ENCODE data around the gene PSMA2. TPM values are rescaled to one million over a fixed set of nuclear protein-coding genes. Genes with fewer than 3 reads are reported as not detected.
A peak's percentile ranks its signal among the peaks of the same experiment; 100 is the strongest.

The PSMA2 gene
- total and polyA plus RNA-seq, 2 experiments from 2014 or later = 118 to 213 TPM

DNA sequence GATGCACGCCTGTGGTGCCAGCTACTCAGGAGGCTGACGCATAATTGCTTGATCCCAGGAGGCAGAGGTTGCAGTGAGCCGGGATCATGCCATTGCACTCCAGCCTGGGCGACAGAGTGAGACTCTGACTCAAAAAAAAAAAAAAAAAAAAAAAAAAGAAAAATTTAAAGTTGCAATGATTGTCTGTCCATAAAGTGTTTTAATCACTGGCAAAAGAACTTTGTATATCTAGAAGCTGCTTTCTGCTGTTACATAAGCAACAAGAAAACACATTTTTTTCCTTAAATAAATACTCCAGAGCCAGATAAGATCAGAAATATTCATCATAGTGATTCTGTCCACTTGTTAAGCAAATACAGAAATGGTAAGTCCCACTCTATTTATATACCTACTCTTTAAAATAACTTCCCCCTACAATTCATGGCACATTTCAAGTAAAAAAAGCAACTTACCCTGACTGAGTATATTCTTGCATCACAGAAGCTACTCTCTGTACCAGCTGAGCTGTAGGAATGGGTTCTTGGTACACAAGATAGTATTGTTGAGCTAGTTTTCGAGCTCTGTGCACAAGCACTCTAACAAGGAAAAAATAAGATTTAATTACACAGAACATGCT, 7.6 kb downstream of the PSMA2 start:
- Histone ChIP-seq H3K9me2 (replicated peaks; ENCODE audit: insufficient read depth) (no peaks in the 10 kb centered on the region), H3K27me3 (no peaks in the 10 kb centered on the region), H4K20me1 (ENCODE audit: insufficient read depth, poor library complexity, severe bottlenecking) (peaks cover 20% of the 10 kb centered on the region), H3K27ac (no peak overlapping the region), H2AFZ (no peak overlapping the region), H3K79me2 (peaks cover 39% of the 10 kb centered on the region), H3K36me3 (replicated peaks; ENCODE audit: insufficient read depth, low read depth) (peaks cover 10% of the 10 kb centered on the region), H3K9me3 (ENCODE audit: low read depth) (no peaks in the 10 kb centered on the region), H3K4me3 (no peak overlapping the region), H3K4me2 (no peak overlapping the region), H3K4me1 (ENCODE audit: insufficient read depth) (no peaks in the 10 kb centered on the region)
- WGBS (ENCODE audit: low lambda C conversion rate, missing lambda C conversion rate) = 98% methylated on average over 5 of the region's 5 CpGs
- no peak for TF ChIP-seq EZH2 (IDR thresholded peaks at IDR 0.05; ENCODE audit: borderline replicate concordance)
- TF ChIP-seq, protein P1, sequence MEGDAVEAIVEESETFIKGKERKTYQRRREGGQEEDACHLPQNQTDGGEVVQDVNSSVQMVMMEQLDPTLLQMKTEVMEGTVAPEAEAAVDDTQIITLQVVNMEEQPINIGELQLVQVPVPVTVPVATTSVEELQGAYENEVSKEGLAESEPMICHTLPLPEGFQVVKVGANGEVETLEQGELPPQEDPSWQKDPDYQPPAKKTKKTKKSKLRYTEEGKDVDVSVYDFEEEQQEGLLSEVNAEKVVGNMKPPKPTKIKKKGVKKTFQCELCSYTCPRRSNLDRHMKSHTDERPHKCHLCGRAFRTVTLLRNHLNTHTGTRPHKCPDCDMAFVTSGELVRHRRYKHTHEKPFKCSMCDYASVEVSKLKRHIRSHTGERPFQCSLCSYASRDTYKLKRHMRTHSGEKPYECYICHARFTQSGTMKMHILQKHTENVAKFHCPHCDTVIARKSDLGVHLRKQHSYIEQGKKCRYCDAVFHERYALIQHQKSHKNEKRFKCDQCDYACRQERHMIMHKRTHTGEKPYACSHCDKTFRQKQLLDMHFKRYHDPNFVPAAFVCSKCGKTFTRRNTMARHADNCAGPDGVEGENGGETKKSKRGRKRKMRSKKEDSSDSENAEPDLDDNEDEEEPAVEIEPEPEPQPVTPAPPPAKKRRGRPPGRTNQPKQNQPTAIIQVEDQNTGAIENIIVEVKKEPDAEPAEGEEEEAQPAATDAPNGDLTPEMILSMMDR (IDR thresholded peaks at IDR 0.05; ENCODE audit: poor library complexity) = no peak
- no peak for TF ChIP-seq EZH2phosphoT487 (IDR thresholded peaks at IDR 0.05; ENCODE audit: low read depth, severe bottlenecking, unreplicated experiment)
- DNase-seq (ENCODE audit: low spot score) = no peak

DNA sequence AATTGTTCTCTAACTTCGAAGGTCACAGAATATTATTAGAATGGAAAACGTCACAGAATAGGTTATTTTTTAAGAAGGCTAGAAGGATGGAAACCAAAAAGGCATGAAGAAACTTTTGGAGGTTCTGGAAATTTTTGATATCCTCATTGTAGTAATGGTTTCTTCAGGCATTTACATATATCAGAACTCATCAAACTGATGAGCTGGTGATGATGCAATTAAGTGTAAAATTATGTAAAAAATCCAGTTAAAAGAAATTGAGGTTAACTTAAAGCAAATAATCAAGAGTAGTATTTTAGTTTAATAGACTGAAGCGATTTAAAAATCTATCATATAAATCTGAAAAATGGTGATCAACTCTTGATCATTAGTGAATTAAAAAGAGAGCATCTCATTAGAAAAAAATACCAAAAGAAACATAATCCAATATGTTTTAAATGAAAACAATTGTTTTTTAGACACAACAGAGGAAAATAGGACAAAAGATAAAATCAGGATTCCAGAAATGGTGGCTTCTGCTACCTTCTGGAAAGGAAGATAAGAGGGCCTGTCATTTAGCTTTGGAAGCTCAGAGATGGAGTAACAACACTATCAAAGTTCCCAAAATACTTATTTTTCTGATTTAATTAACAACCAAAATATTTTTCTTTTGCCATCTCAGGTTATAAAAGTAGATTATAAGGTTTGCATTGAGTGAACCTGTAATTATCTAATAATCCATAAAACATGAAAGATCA, 9.8 kb downstream of the PSMA2 start:
- Histone ChIP-seq H3K36me3 (replicated peaks; ENCODE audit: insufficient read depth, low read depth) (peaks cover 10% of the 10 kb centered on the region), H3K79me2 (peaks cover 18% of the 10 kb centered on the region)
- TF ChIP-seq, protein P1 (IDR thresholded peaks at IDR 0.05; ENCODE audit: poor library complexity) = no peak
- TF ChIP-seq EZH2phosphoT487 (IDR thresholded peaks at IDR 0.05; ENCODE audit: low read depth, severe bottlenecking, unreplicated experiment) (no peak), EZH2 (IDR thresholded peaks at IDR 0.05; ENCODE audit: borderline replicate concordance) (no peak)

DNA sequence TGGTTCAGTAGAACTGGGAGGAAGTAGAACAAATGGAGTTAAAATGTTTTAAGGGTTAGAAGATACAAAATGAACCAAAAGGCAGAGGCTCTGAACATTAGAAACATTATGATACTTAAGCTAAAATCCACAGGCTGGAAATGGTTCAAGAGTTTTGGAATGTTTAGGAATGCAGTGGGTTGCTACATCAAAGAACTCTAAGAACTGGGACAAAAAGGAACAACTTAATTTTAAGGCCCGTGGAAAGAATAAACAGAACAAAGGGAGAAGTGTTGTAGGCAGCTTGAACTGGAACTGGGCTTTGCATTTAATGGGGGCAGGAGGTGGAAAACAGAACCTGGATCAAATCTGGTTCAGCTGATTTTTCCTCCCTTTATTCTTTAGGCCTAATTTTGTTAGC, 16.6 kb downstream of the PSMA2 start:
- 65% methylated on average over 1 of the region's 1 CpG for WGBS (ENCODE audit: low lambda C conversion rate, missing lambda C conversion rate)
- TF ChIP-seq, protein P1 (IDR thresholded peaks at IDR 0.05; ENCODE audit: poor library complexity) = no peak
- no peaks in the 10 kb centered on the region for H3K9me2 ChIP-seq (replicated peaks; ENCODE audit: insufficient read depth)

More for the DNA sequence above, 9.8 kb downstream of the PSMA2 start:
- Histone ChIP-seq H3K9me2 (replicated peaks; ENCODE audit: insufficient read depth) (no peaks in the 10 kb centered on the region), H3K4me1 (ENCODE audit: insufficient read depth) (no peaks in the 10 kb centered on the region), H4K20me1 (ENCODE audit: insufficient read depth, poor library complexity, severe bottlenecking) (peaks cover under 1% of the 10 kb centered on the region), H2AFZ (no peak overlapping the region), H3K4me2 (no peak overlapping the region), H3K27ac (no peak overlapping the region), H3K27me3 (no peaks in the 10 kb centered on the region), H3K9me3 (ENCODE audit: low read depth) (no peaks in the 10 kb centered on the region), H3K4me3 (no peak overlapping the region)
- DNase-seq (ENCODE audit: low spot score) = no peak
- WGBS (ENCODE audit: low lambda C conversion rate, missing lambda C conversion rate) = 95% methylated on average over 3 of the region's 3 CpGs

More for the DNA sequence above, 16.6 kb downstream of the PSMA2 start:
- peaks cover 11% of the 10 kb centered on the region for H3K79me2 ChIP-seq
- peaks cover 12% of the 10 kb centered on the region for H3K4me1 ChIP-seq (ENCODE audit: insufficient read depth)
- no peaks in the 10 kb centered on the region for H3K27me3 ChIP-seq
- H3K4me2 ChIP-seq = no peak overlapping the region
- H3K27ac ChIP-seq = peak overlapping the region; percentile 52
- no peaks in the 10 kb centered on the region for H3K36me3 ChIP-seq (replicated peaks; ENCODE audit: insufficient read depth, low read depth)
- no peak overlapping the region for H3K4me3 ChIP-seq
- no peak for DNase-seq (ENCODE audit: low spot score)
- H2AFZ ChIP-seq = no peak overlapping the region
- no peaks in the 10 kb centered on the region for H3K9me3 ChIP-seq (ENCODE audit: low read depth)
- no peaks in the 10 kb centered on the region for H4K20me1 ChIP-seq (ENCODE audit: insufficient read depth, poor library complexity, severe bottlenecking)
